NCI-H2196 (cell line): ENCODE measurements around the gene KIF3B.
"Not testable (repeated sequence)": the region's sequence is repeated elsewhere in the genome, so short reads cannot be mapped to it uniquely, and the experiment has no call there.

Experiments used
- DNase-seq: peaks from one replicate; lab custom pipeline; 2025; ENCODE audit not compliant: unreplicated experiment; lab: John Stamatoyannopoulos, UW

Gene KIF3B

GRCh38 chr20:32246208-32246607 is 31.2 kb upstream of the KIF3B start:
- DNase-seq, result not testable (repeated sequence)

- no peak for DNase-seq
Measured at GRCh38 chr20:32248043-32248442, 29.4 kb upstream of the KIF3B start.

- DNase-seq, result no peak
Measured at GRCh38 chr20:32249030-32249738, 28.3 kb upstream of the KIF3B start.

- no peak for DNase-seq
Measured at GRCh38 chr20:32251470-32251869, 26.0 kb upstream of the KIF3B start.

GRCh38 chr20:32252189-32252588 is 25.3 kb upstream of the KIF3B start:
- DNase-seq, result no peak

- not testable (repeated sequence) for DNase-seq
Measured at GRCh38 chr20:32260973-32261372, 16.5 kb upstream of the KIF3B start.

- DNase-seq, result no peak
Measured at GRCh38 chr20:32261644-32262043, 15.8 kb upstream of the KIF3B start.

- DNase-seq, result no peak
Measured at GRCh38 chr20:32263398-32263954, 14.0 kb upstream of the KIF3B start.

GRCh38 chr20:32271620-32272019 is 5.8 kb upstream of the KIF3B start:
- DNase-seq, result no peak

GRCh38 chr20:32274359-32274758 is 3.1 kb upstream of the KIF3B start:
- DNase-seq, result no peak

GRCh38 chr20:32275163-32275562 is 2.3 kb upstream of the KIF3B start:
- not testable (repeated sequence) for DNase-seq

- DNase-seq, result no peak
Measured at GRCh38 chr20:32278199-32278643, 770 bp downstream of the KIF3B start.

- DNase-seq, result no peak
Measured at GRCh38 chr20:32281711-32282110, 4.3 kb downstream of the KIF3B start.

- DNase-seq, result peak; percentile 54
Measured at GRCh38 chr20:32282461-32282860, 5.0 kb downstream of the KIF3B start.

- DNase-seq, result no peak
Measured at GRCh38 chr20:32285082-32285620, 7.7 kb downstream of the KIF3B start.

GRCh38 chr20:32285621-32286371 is 8.3 kb downstream of the KIF3B start:
- DNase-seq, result no peak

GRCh38 chr20:32287231-32287638 is 9.8 kb downstream of the KIF3B start:
- DNase-seq, result no peak

GRCh38 chr20:32288225-32288849 is 10.9 kb downstream of the KIF3B start:
- DNase-seq, result no peak

- not testable (repeated sequence) for DNase-seq
Measured at GRCh38 chr20:32289299-32289660, 11.8 kb downstream of the KIF3B start.

- no peak for DNase-seq
Measured at GRCh38 chr20:32289661-32290431, 12.4 kb downstream of the KIF3B start.

- no peak for DNase-seq
Measured at GRCh38 chr20:32291166-32291565, 13.7 kb downstream of the KIF3B start.
